Stimulated activated naive B cell treated with anti-CD40 and anti-IgM and Interleukin-4, amounts not matched to agents 10 μg/mL and 1 μg/mL and 100 μg/mL, for 72 hours (primary cell): ENCODE results near the gene AP3D1.
"Not testable (repeated sequence)": the region's sequence is repeated elsewhere in the genome, so short reads cannot be mapped to it uniquely, and the experiment has no call there.

ENCODE experiments used
- ATAC-seq, 2 donors: fragments of 150-1000 bp; cut with Tn5 transposase; replicated peaks; 2 replicates each; pipeline ENCODE4 v1.10.0; 2021; ENCODE audit warnings: moderate library complexity in 1 of 2
- DNase-seq: peaks from one replicate; pipeline ENCODE4 v3.0.0; 2021
- H3K27ac Mint-ChIP-seq: one replicate; pipeline ENCODE4 v1.8.0; 2022; ENCODE audit warnings: mild to moderate bottlenecking, mixed read lengths
- H3K27me3 Mint-ChIP-seq, 2 donors: one replicate each; pipeline ENCODE4 v1.8.0; 2022; ENCODE audit warnings: mixed read lengths in 2 of 2
- H3K36me3 Mint-ChIP-seq, 2 donors: one replicate each; pipeline ENCODE4 v1.8.0; 2022; ENCODE audit warnings: mixed read lengths in 2 of 2, mild to moderate bottlenecking in 1 of 2
- H3K4me1 Mint-ChIP-seq, 2 donors: one replicate each; pipeline ENCODE4 v1.8.0; 2022; ENCODE audit warnings: mixed read lengths in 2 of 2, mild to moderate bottlenecking in 1 of 2
- H3K4me3 Mint-ChIP-seq, 2 donors: one replicate each; pipeline ENCODE4 v1.8.0; 2022; ENCODE audit warnings: mild to moderate bottlenecking in 2 of 2, mixed read lengths in 2 of 2, moderate library complexity in 1 of 2
- H3K9me3 Mint-ChIP-seq, 2 donors: one replicate each; pipeline ENCODE4 v1.8.0; 2022; ENCODE audit warnings: mixed read lengths in 2 of 2, mild to moderate bottlenecking in 1 of 2

Gene AP3D1

DNA sequence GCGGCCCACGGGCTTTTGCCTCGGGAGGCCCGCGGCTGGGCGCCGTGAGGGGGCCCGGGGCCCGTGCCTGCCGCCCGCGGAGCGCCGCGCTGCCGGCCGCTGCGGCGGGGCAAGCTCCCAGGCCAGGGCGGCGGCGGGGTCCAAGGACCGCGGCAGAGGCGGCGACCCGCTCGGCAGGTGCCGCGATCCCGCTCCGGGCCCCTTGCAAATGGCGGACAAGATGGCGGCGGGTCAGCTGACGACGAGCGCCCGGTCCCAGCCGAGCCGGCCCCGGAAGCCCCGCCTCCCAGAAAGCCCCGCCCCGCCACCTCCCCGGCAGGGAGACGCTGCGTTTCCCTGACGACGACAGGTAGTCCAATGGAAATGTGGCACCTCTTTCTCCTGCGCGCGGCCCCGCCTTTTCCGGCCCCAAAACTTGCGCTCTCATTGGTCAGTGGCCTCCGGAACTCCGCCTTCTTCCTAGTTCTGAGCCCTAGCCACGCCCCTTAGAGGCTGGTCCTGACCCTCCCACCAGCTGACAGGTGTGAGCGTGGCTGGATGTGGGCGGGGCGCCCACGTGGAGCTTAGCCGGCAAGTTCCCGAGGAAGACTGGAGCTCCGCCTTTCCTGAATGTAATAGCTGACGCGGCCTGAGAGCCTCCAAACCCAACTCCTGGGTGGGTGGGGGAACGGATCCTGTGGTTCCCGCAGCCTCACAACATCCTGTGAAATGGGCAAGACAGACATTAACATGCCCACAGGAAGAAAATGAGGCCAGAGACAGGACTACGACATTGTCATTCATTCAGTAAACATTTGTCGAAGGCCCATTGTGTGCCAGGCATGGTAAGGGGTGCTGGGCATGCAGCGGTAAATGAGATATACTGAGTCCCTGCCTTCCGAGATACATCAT, at the start of gene AP3D1:
Gene AP3D1 (minus strand): TSS at position 228 of the 891 bp plus-strand sequence. CDS start 232 bp downstream, outside the sequence.
- peaks cover 23 to 53% of the 10 kb centered on the region in 2 donors for H3K4me1 Mint-ChIP-seq
- peak within 1 kb of the TSS; percentile 85 for H3K27ac Mint-ChIP-seq

GRCh38 chr19:2200624-2201294, 49.4 kb upstream of the AP3D1 start:
- not testable (repeated sequence) for ATAC-seq, DNase-seq, H3K9me3 Mint-ChIP-seq, H3K27me3 Mint-ChIP-seq, H3K4me3 Mint-ChIP-seq
- H3K36me3 Mint-ChIP-seq = peaks cover 51 to 58% of the 10 kb centered on the region in 2 donors
- peaks cover 25 to 27% of the 10 kb centered on the region in 2 donors for H3K4me1 Mint-ChIP-seq
- peak overlapping the region; percentile 47 for H3K27ac Mint-ChIP-seq

More for the DNA sequence above, at the start of gene AP3D1:
- peak; percentile 91 to 93 for ATAC-seq
- Mint-ChIP-seq H3K27me3 (no peaks in the 10 kb centered on the region), H3K4me3 (peak within 1 kb of the TSS; percentile 86 to 87), H3K9me3 (no peaks in the 10 kb centered on the region), H3K36me3 (peaks cover 6 to 8% of the 10 kb centered on the region in 2 donors)
- DNase-seq = peak; percentile 100

DNA sequence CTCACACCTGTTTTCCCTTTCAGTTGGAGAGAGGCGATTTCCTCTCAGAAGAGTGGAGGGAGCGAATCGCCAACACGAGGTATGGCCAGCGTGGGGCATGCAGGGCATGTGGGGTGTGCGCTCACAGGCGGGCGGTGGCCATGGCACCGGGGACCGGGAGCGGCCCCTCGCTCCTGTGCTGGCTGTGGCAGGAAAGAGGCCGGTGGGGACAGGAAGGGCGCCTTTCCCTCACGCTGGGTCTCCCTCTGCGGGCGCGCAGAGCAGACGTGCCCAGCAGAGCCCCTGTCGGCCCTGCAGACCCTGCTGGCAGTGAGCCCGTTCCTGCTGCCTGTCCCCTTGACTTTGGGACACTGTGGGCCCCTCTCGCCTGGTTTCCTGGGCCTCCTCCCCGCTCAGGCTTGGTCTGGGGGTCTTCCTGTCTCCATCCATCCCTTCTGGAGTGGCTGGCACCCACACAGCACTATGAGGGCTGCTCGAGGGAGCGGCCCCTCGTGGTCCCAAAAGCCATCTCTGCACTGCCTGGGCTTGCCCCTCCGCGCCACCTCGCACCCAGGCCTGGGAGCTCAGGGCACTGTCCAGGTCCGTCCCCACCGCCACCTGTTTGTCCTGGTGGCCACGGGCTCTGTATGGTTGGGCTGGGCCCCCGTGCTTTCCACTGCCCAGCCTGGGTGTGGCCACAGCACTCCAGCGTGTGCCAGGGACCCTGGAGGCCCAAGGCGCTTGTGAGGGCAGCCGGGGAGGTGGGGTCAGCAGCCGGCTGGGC, 48.7 kb upstream of the AP3D1 start:
- no peak for ATAC-seq
- H3K4me3 Mint-ChIP-seq = no peak overlapping the region
- peaks cover 52 to 56% of the 10 kb centered on the region in 2 donors for H3K36me3 Mint-ChIP-seq

GRCh38 chr19:2199215-2199614, 47.8 kb upstream of the AP3D1 start:
- Mint-ChIP-seq H3K27me3 (no peaks in the 10 kb centered on the region), H3K27ac (peak overlapping the region; percentile 75), H3K4me1 (peaks cover 23 to 26% of the 10 kb centered on the region in 2 donors), H3K9me3 (no peaks in the 10 kb centered on the region), H3K4me3 (no peak overlapping the region), H3K36me3 (peaks cover 48 to 54% of the 10 kb centered on the region in 2 donors)
- no peak for DNase-seq
- ATAC-seq = peak; percentile 27 to 46

More for the DNA sequence above, 48.7 kb upstream of the AP3D1 start:
- peak overlapping the region; percentile 47 for H3K27ac Mint-ChIP-seq
- no peak for DNase-seq
- H3K27me3 Mint-ChIP-seq = no peaks in the 10 kb centered on the region
- peaks cover 25 to 27% of the 10 kb centered on the region in 2 donors for H3K4me1 Mint-ChIP-seq
- no peaks in the 10 kb centered on the region for H3K9me3 Mint-ChIP-seq

- DNase-seq (no peak), ATAC-seq (no peak)
- Mint-ChIP-seq H3K27ac (no peak overlapping the region), H3K36me3 (peaks cover 48 to 53% of the 10 kb centered on the region in 2 donors), H3K4me1 (peaks cover 19 to 24% of the 10 kb centered on the region in 2 donors), H3K9me3 (no peaks in the 10 kb centered on the region), H3K4me3 (no peak overlapping the region), H3K27me3 (no peaks in the 10 kb centered on the region)
These were observed 47.0 kb upstream of the AP3D1 start for GRCh38 chr19:2198317-2198716.

GRCh38 chr19:2197270-2197669, 45.9 kb upstream of the AP3D1 start:
- DNase-seq (no peak), ATAC-seq (no peak)
- Mint-ChIP-seq H3K27me3 (no peaks in the 10 kb centered on the region), H3K9me3 (no peaks in the 10 kb centered on the region), H3K27ac (peak overlapping the region; percentile 27), H3K4me3 (no peak overlapping the region), H3K36me3 (peaks cover 54 to 60% of the 10 kb centered on the region in 2 donors), H3K4me1 (peaks cover 19 to 28% of the 10 kb centered on the region in 2 donors)

DNA sequence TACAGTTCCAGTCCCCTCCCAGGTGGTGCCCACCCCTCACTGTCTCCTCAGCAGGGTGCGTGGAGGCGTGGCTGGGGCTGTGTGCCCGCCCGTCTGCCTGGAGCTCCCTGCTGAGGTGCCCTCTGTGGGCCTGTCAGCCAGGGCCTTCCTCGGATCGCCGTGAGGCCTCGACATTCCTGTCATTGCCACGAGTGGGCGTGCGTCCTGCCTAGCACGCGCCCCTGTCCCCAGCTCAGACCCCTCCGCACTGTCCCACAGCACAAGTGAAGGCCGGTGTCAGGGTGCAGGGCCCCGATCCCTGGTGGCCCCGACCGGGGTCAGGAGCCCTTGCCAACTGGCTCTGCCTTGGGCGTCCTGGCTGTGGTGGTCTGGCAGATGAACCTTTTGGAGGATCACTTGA, 44.5 kb upstream of the AP3D1 start:
- Mint-ChIP-seq H3K4me1 (peaks cover 13 to 37% of the 10 kb centered on the region in 2 donors), H3K27ac (no peak overlapping the region)

DNA sequence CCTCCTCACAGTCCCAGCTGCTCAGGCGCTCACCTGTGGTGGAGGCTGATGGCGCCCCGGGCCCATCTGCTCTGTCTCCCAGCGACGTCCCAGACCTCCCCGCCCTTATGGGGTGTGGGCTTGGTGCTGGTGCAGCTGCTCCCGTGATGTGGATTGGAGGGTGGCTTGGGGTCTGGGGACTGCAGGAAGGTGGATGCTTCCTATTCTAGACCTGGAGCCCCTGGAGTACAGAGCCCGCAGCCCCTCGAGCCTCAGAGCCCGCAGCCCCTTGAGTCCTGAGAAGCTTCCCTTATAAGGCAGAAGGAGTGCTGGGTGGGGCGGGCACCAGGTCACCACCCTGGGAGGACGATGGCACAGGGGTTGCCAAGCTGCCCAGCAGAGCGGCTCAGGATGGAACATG, 44.0 kb upstream of the AP3D1 start:
- Mint-ChIP-seq H3K9me3 (no peaks in the 10 kb centered on the region), H3K4me1 (peaks cover 13 to 38% of the 10 kb centered on the region in 2 donors), H3K27ac (peak overlapping the region; percentile 81), H3K27me3 (no peaks in the 10 kb centered on the region), H3K4me3 (no peak overlapping the region), H3K36me3 (peaks cover 56 to 58% of the 10 kb centered on the region in 2 donors)
- no peak for ATAC-seq
- DNase-seq = no peak

More for the DNA sequence above, 44.5 kb upstream of the AP3D1 start:
- H3K36me3 Mint-ChIP-seq = peaks cover 56 to 57% of the 10 kb centered on the region in 2 donors
- H3K27me3 Mint-ChIP-seq = no peaks in the 10 kb centered on the region
- no peak overlapping the region for H3K4me3 Mint-ChIP-seq
- H3K9me3 Mint-ChIP-seq = no peaks in the 10 kb centered on the region
- DNase-seq (no peak), ATAC-seq (no peak)

DNA sequence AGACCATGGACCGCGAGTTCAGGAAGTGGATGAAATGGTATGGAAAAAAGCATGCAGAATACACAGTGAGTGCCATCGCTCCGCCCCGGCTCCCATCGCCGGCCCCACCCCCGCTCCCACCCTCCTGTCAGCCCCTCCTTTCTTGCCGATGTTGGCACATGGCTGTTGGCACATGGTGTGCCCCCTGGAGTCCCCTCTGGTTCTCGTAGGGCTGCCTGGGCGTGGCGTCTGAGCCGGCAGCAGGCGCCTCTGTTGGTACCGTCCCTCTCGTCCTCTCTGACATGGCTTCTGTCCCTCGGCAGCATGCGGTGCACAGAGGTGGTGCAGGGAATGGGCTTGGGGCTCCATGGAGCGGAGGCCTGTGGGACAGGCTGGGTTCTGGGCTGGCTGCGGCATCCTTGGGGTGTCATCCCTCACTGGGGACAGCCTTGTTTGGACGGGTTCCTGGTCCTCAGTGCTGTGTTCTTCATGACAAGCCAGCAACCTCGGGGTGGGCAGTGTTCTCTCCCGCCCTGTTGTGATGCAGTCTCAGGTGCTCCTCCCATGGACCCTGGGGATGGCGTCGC, 43.2 kb upstream of the AP3D1 start:
- Mint-ChIP-seq H3K27me3 (no peaks in the 10 kb centered on the region), H3K36me3 (peaks cover 60% of the 10 kb centered on the region in 2 donors), H3K9me3 (no peaks in the 10 kb centered on the region), H3K27ac (no peak overlapping the region), H3K4me1 (peaks cover 13 to 38% of the 10 kb centered on the region in 2 donors), H3K4me3 (no peak overlapping the region)
- DNase-seq = no peak
- ATAC-seq = no peak

- Mint-ChIP-seq H3K36me3 (peaks cover 61 to 62% of the 10 kb centered on the region in 2 donors), H3K27me3 (no peaks in the 10 kb centered on the region), H3K27ac (no peak overlapping the region), H3K4me1 (peaks cover 14 to 42% of the 10 kb centered on the region in 2 donors), H3K4me3 (no peak overlapping the region), H3K9me3 (no peaks in the 10 kb centered on the region)
- DNase-seq (no peak), ATAC-seq (no peak)
These were observed 42.4 kb upstream of the AP3D1 start for GRCh38 chr19:2193807-2194206.

- H3K4me1 Mint-ChIP-seq = peaks cover 17 to 48% of the 10 kb centered on the region in 2 donors
- H3K36me3 Mint-ChIP-seq = peaks cover 59 to 64% of the 10 kb centered on the region in 2 donors
- DNase-seq (no peak), ATAC-seq (no peak)
- no peak overlapping the region for H3K4me3 Mint-ChIP-seq
- H3K27me3 Mint-ChIP-seq = no peaks in the 10 kb centered on the region
- H3K9me3 Mint-ChIP-seq = no peaks in the 10 kb centered on the region
- peak overlapping the region; percentile 62 for H3K27ac Mint-ChIP-seq
These were observed 41.5 kb upstream of the AP3D1 start for GRCh38 chr19:2192862-2193261.

GRCh38 chr19:2191456-2192310, 40.3 kb upstream of the AP3D1 start:
- Mint-ChIP-seq H3K27me3 (no peaks in the 10 kb centered on the region), H3K9me3 (peaks cover 0 to 3% of the 10 kb centered on the region in 2 donors), H3K4me1 (peaks cover 20 to 49% of the 10 kb centered on the region in 2 donors), H3K36me3 (peaks cover 59 to 63% of the 10 kb centered on the region in 2 donors), H3K4me3 (no peak overlapping the region), H3K27ac (no peak overlapping the region)
- ATAC-seq (no peak), DNase-seq (no peak)
